Measurements from ENCODE around the gene PDZD2. TPM values are rescaled to one million over a fixed set of nuclear protein-coding genes. Genes with fewer than 3 reads are reported as not detected.

PDZD2 gene
- polyA plus RNA-seq, 1 donor from 2014 or later: 3.1 TPM

- no peak overlapping the region for H3K27ac ChIP-seq (ENCODE audit: low read length)
- no peak overlapping the region for H2AFZ ChIP-seq (ENCODE audit: low read depth, low read length)
- H3K4me3 ChIP-seq (ENCODE audit: low read length): no peak overlapping the region
- no peak overlapping the region for H3K9ac ChIP-seq (ENCODE audit: low read length)
- TF ChIP-seq EP300 (conservative IDR thresholded peaks at IDR 0.05; ENCODE audit: poor library complexity, severe bottlenecking): no peak
- TF ChIP-seq CTCF (IDR thresholded peaks at IDR 0.05; ENCODE audit: poor library complexity, severe bottlenecking): no peak
- TF ChIP-seq POLR2AphosphoS5 (IDR thresholded peaks at IDR 0.05): no peak
- no peak for TF ChIP-seq SMC3 (conservative IDR thresholded peaks at IDR 0.05; ENCODE audit: poor library complexity)
- no peak for TF ChIP-seq MXI1 (conservative IDR thresholded peaks at IDR 0.05; ENCODE audit: poor library complexity, severe bottlenecking)
- TF ChIP-seq EZH2 (IDR thresholded peaks at IDR 0.05; ENCODE audit: borderline replicate concordance, insufficient read depth, low read length, poor library complexity, severe bottlenecking): no peak
- TF ChIP-seq RAD21 (conservative IDR thresholded peaks at IDR 0.05): no peak
- no peak for TF ChIP-seq REST (IDR thresholded peaks at IDR 0.05; ENCODE audit: borderline replicate concordance)
- TF ChIP-seq TAF1 (IDR thresholded peaks at IDR 0.05; ENCODE audit: low read depth): no peak
- H3F3A ChIP-seq (ENCODE audit: insufficient read depth, low read length, poor library complexity, severe bottlenecking): no peaks in the 10 kb centered on the region
- H3K27me3 ChIP-seq (ENCODE audit: insufficient read depth, low read depth, low read length): no peaks in the 10 kb centered on the region
- H3K36me3 ChIP-seq (ENCODE audit: insufficient read depth, low read length): no peaks in the 10 kb centered on the region
- no peaks in the 10 kb centered on the region for H3K79me2 ChIP-seq (replicated peaks; ENCODE audit: insufficient read depth, low read length)
- no peaks in the 10 kb centered on the region for H3K9me2 ChIP-seq (ENCODE audit: insufficient read depth, low read length)
- H4K20me1 ChIP-seq (ENCODE audit: insufficient read depth): no peaks in the 10 kb centered on the region
- H3K9me3 ChIP-seq (ENCODE audit: low read length): no peaks in the 10 kb centered on the region
- no peak overlapping the region for H3K4me2 ChIP-seq (ENCODE audit: low read length)
These were observed 39.2 kb downstream of the PDZD2 start for GRCh38 chr5:31678180-31678579.

- no peak overlapping the region for H3K27ac ChIP-seq (ENCODE audit: low read length)
- no peak overlapping the region for H2AFZ ChIP-seq (ENCODE audit: low read depth, low read length)
- no peaks in the 10 kb centered on the region for H3K9me3 ChIP-seq (ENCODE audit: low read length)
- H3K27me3 ChIP-seq (ENCODE audit: insufficient read depth, low read depth, low read length): no peaks in the 10 kb centered on the region
- H3K79me2 ChIP-seq (replicated peaks; ENCODE audit: insufficient read depth, low read length): no peaks in the 10 kb centered on the region
- H3F3A ChIP-seq (ENCODE audit: insufficient read depth, low read length, poor library complexity, severe bottlenecking): no peaks in the 10 kb centered on the region
- no peak overlapping the region for H3K4me3 ChIP-seq (ENCODE audit: low read length)
- H3K4me2 ChIP-seq (ENCODE audit: low read length): no peak overlapping the region
- TF ChIP-seq REST (IDR thresholded peaks at IDR 0.05; ENCODE audit: borderline replicate concordance): no peak
- no peak for TF ChIP-seq TAF1 (IDR thresholded peaks at IDR 0.05; ENCODE audit: low read depth)
- TF ChIP-seq EP300 (conservative IDR thresholded peaks at IDR 0.05; ENCODE audit: poor library complexity, severe bottlenecking): no peak
- TF ChIP-seq SMC3 (conservative IDR thresholded peaks at IDR 0.05; ENCODE audit: poor library complexity): no peak
- TF ChIP-seq EZH2 (IDR thresholded peaks at IDR 0.05; ENCODE audit: borderline replicate concordance, insufficient read depth, low read length, poor library complexity, severe bottlenecking): no peak
- TF ChIP-seq POLR2AphosphoS5 (IDR thresholded peaks at IDR 0.05): no peak
- no peak for TF ChIP-seq CTCF (IDR thresholded peaks at IDR 0.05; ENCODE audit: poor library complexity, severe bottlenecking)
- no peak for TF ChIP-seq MXI1 (conservative IDR thresholded peaks at IDR 0.05; ENCODE audit: poor library complexity, severe bottlenecking)
- no peak for TF ChIP-seq RAD21 (conservative IDR thresholded peaks at IDR 0.05)
- H4K20me1 ChIP-seq (ENCODE audit: insufficient read depth): no peaks in the 10 kb centered on the region
- H3K36me3 ChIP-seq (ENCODE audit: insufficient read depth, low read length): no peaks in the 10 kb centered on the region
- H3K9ac ChIP-seq (ENCODE audit: low read length): no peak overlapping the region
- no peaks in the 10 kb centered on the region for H3K9me2 ChIP-seq (ENCODE audit: insufficient read depth, low read length)
These were observed 41.6 kb downstream of the PDZD2 start for GRCh38 chr5:31680528-31680927.
